GM21447 (cell line): ENCODE results near the gene UBE2O.
A peak's percentile ranks its signal among the peaks of the same experiment; 100 is the strongest.

Experiments used
- ATAC-seq: cut with Tn5 transposase; IDR thresholded peaks from one replicate; pipeline ENCODE4 v1.9.1; 2021; ENCODE audit not compliant: unreplicated experiment

The UBE2O gene

DNA sequence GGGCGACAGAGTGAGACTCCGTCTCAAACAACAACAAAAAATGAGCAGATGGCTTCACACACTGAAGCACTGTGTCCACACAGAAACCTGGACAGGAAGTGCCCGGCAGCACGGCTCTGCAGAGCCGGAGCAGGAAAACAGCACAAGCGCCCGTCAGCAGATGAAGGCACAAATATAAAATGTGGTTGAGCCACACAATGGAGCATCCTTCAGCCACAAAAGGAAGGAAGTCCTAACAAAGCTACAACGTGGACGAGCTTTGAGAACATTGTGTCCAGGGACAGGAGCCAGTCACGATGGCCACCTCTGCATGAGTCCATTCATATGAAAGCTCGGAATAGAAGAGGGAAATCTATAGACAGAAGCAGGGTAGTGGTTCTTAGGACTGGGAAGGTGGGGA, 32.6 kb upstream of the UBE2O start:
- no peak for ATAC-seq

DNA sequence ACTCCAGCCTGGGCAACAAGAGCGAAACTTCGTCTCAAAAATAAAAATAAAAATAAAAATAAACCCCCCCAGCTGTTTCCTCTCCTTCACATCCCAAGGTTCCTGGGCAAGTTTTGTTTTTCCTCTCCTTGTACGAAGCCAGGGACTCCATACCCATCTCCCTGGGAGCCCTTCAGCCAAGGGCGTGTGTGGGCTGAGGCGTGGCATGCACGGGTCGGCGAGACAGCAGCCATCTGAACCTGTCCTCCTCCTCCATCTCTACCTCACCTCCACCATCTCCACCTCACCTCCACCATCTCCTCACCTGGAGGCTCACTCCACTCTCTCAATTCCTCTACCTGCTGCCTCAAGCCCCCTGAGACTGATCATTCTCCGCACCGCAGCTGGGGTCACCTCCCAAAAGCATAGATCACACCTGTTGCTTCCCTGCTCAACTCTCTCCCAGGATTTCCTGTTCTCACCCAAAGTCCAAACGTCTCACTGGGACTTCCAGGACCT, 31.3 kb upstream of the UBE2O start:
- no peak for ATAC-seq

DNA sequence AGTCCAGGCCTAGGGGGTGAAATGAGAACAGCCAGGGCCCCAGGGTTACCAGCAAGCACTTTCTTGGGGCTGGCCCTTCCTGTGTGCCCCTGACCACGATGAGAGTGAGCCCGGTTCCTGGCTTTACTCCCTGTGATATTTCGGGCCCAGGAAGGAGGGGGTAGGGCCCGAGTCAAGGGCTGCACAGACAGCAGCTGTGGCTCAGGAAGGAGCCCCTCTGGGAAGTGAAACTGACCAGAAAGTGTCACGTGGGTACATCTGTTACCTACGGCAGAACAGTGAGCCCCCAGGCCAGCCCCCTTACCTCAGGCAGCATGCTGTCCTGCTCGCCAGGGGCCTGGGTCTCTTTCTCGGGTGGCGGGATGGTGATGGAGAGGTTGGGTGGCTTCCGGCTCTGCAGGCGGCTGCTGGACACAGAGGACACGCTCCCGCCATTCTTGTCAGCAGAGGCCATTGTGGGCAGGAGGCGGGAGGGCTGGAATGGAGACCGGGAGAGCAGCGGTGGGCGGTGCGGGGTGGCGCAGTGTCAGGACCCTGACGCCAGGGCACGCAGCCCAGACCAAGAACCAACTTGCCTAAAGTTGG, 28.2 kb upstream of the UBE2O start:
- ATAC-seq, result peak; percentile 52

DNA sequence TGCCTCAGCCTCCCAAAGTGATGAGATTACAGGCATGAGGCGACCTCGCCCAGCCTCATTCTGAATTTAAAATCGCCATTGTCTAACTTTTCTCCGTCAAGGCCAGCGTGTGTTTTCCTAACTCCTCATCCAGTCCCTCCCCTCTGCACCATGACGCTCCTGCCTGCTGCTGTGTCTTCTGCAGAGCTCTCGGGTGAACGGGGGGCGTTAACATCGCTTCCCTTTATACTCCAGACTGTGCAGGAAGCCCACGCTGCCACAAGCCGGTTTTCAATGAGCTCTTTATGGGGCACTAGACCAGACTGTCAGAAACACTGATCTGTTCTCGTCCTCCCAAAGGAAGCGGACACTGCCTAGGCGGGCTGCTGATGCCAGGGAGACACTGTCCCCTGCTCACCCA, 27.7 kb upstream of the UBE2O start:
- peak; percentile 6 for ATAC-seq

DNA sequence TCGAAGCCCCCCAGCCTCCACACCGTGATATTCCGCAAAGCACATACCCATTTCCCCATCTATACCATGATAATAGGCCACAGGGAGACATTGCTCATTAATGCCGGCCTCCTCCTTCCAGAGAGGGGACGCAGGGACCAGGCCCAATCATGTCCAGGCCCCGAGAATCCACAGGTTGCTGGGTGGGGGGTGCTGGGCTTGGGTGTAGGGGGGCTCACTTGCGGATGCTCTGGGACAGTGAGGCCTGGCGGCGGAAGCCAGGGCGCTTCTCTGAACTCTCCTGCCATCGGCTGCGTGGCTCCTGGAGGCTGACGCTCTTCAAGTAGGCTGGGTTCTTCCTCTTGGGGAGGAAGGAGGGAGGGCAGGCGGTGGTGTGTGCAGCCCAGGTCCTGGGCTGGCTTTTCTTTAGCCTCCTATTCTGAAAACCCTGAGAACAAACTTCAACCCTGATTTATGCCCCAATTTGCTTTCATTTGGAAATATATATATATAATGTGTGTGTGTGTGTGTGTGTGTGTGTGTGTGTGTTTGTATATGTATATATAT, 26.6 kb upstream of the UBE2O start:
- no peak for ATAC-seq

DNA sequence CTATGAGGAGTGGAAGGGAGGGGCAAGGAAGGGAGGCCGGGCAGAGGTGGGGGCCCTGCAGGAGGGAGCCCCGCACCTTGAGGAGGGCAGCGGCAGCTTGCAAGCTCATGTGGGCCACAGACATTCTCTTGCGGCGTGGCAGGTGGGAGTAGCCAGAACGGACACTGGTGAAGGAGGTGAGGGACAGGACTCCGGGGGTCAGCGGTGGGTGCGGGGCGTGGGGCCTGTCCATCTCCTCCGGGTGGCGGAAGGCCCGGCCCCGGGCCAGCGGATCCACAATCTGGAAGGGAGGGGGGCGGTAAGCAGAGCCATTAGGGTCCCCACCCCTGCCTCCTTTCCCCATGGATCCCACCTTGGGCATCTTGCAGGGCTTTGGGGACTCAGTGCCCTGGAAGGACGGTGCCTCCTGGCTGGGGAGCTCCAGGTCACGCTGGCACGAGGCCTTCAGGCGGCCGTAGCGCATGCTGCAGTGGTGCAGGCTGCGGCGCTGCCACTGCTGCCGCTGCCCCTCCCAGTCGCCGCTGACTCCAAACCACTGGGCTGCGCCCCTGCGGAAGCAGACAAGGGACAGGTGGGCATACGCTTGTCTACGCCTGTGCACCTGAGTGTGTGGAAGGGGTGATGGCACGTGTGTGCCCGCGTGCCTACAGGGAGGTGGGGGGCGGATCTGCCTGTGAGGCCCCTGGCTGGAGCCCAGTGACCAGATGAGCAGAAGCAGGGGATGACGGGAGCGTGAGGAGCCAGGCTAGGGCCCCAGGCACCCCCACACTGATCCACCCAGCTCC, 26.0 kb upstream of the UBE2O start:
- ATAC-seq, result no peak

DNA sequence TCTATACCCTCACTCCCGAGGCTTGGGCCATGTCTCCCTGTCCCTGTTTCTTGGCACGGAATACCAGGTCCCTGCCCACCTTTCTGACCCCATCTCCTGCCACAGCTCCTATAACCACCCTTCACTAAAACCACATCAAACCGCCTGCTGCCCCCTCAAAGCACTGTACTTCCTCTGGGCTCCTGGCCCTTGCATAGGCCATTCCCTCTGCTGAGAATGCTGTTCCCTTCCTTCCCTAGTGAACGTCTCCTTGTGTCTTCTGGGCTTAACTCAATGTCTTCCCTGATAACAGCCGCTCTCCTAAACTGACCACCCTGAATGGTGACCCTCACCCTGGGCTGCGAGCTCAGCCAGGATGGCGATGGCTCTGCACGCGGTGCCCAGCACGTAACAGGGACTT, 25.1 kb upstream of the UBE2O start:
- ATAC-seq, result no peak

DNA sequence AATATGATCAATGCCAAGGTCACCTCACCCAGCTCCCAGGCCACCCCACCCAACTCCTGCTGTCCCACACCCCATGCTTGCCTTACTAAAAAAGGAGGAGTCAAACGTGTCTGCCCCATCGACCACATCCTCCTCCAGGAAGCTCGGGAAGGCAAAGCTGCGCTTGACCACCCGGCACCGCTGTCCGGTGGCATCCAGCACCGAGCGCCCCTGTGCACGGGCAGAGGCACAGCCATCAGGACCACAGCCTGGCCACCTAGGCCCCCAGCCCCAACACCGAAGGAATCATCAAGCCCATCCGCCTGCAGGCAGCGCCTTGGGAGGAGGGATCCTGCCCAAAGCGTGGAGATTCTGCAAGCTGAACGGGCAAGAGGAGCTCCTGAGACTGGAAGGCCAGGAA, 24.6 kb upstream of the UBE2O start:
- no peak for ATAC-seq

DNA sequence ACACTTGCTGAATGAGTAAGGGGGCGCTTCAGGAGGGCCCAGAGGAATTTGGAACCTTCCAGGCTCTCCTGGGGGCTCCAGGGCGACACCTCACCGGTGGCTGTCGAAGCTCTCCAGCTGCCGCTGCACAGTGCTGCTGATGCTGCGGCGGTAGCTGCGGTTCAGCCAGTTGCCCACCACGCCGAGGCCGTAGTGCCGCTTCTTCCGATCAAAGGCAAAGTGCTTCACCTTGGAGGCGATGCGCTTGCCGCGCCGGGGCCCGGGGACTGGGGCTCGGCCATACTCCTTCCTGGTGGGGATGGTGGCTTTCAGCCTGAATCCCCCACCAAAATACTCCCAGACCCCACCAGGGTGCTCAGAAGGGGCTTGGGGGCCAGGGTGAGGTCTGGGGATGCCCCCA, 23.8 kb upstream of the UBE2O start:
- no peak for ATAC-seq

DNA sequence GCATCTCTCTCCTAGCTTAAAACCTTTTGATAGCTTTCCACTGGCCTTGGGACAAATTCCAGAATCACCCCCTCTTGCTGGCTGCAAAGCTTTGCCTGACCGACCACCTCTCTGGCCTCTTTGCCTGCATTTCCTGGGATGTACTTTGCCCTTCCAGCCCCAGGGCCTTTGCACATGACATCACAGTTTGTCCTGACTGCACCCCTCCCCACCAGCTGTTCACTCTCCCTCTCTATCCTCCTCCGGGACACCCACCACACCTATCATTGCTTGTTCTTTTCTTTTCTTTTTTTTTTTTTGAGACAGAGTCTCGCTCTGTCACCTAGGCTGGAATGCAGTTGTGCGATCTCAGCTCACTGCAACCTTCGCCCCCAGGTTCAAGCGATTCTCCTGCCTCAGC, 22.4 kb upstream of the UBE2O start:
- ATAC-seq, result no peak

DNA sequence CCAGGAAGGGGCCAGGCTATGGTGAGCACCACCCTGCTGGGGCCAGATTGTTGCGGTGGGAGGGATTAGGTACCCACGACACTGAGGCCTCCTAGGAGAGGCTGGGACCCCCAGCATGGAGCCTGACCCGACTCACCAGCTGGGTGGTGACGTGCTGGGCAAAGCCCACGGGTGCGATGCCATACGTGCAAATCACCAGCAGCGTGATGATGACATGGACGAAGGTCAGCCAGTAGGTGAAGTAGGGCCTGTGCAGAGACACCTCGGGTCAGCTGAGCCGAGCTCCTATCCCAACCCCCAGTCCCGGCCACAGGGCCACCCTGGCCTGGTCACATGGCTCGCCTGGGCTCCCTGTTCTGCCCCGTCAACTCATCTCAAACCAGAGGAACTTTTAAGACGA, 21.9 kb upstream of the UBE2O start:
- ATAC-seq, result no peak

DNA sequence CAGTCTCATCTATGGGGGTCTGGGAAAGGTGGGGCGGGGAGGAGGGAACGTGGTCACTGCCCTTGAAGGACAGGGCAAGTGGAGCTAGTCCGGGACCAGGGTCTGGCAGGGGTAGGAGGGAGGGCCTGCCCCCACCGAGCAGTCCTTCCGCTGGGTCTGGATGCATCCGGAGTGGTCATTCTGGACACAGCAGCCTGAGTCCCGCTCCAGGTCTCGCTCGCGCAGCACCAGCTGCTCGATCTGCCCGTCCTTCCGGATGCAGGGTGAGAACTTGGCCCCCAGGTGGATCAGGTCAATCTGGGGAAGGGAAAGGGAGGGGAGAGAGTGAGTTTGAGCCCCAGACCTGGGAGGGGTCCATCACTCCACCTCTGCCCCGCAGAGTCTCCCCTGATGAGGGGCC, 21.3 kb upstream of the UBE2O start:
- no peak for ATAC-seq

DNA sequence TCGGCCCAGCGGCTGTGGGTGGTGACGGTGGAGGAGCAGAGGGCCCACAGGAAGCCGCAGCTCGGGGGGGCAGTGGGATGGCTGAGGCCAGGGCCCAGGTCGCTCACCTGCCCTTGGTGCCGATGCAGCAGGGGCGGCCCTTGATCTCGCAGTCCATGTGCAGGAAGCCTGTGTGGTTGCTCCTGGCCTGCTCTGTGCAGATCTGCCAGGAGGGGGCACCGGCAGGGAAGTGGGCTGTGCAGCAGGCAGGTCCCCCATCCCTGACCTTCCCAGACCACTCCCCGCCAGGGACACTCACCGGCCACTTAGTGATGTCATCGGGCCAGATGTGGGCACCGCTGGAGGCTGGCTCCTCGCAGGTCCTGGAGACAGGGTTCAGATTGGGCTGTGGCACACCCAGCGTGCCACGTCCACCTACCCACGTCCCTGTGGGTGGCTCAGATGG, 20.6 kb upstream of the UBE2O start:
- no peak for ATAC-seq

DNA sequence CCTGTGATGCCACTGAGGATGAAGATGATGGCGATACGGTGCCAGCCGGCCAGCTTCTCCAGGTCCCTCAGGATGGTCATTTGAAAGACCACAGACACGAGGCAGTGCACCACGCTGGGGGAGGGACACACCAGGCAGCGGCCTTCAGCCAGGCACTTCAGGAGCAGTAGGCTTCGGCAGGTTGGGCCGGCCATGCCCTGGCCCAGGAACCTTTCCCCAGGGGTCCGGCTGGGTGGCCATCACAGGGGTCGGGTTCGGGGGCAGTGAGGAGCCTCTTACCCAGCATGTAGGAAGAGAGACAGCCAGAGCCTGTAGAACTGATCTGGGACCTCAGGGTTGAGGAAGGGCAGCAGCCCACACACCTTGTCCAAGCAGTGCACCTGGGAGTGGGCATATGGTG, 19.8 kb upstream of the UBE2O start:
- ATAC-seq, result no peak

DNA sequence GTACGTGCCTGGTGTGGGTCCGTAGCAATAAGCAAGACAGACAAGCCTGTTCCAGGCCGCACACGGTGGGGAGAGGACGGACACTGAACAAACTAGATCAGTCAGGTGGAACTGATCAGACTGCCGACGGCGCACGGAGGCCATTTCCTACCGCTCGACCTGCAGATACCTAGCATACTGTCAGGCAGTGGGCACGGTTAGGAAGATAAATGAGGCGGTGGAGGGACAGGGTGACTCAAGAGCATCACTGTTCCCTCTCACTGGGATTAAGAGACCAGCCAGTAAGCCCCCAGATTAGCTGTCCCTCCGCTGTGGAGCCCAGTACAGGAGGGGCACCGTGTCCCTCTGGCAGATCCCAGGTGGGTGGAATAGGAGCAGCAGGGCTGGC, 19.3 kb upstream of the UBE2O start:
- no peak for ATAC-seq

DNA sequence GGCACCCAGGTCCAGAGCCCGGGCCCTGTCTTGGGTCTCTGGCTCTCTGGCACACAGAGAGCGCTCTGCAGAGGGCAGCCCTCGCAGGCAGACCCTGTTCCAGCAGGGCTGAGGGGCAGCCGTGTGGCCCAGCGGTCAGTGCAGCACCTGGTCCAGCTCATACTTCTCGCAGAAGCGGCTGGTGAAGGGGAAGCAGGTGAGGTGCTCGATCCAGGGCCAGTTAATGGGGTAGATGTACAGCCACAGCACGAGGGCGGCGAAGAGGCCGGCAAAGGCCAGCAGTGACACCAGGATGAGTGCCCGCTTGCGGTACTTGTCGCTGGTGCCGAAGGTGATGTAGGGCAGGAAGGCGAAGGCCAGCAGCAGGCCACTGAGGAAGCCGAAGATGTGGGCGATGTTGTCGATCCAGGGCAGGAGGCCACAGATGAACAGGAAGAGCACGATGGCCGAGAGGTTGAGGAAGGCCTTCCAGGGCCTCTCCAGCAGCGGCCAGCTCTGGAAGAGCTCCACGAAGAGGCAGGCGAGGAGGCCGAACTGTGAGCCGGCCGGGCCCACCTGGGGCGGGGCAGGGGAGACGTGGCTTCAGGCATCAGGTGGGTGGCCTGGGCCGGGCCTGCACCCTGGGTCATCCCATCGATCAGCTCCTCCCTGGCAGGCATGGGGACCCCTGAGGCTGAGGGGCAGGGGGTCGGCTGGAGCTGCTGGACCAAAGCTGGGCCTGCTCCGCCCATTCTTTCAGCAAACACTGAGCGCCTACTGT, 18.7 kb upstream of the UBE2O start:
- no peak for ATAC-seq

DNA sequence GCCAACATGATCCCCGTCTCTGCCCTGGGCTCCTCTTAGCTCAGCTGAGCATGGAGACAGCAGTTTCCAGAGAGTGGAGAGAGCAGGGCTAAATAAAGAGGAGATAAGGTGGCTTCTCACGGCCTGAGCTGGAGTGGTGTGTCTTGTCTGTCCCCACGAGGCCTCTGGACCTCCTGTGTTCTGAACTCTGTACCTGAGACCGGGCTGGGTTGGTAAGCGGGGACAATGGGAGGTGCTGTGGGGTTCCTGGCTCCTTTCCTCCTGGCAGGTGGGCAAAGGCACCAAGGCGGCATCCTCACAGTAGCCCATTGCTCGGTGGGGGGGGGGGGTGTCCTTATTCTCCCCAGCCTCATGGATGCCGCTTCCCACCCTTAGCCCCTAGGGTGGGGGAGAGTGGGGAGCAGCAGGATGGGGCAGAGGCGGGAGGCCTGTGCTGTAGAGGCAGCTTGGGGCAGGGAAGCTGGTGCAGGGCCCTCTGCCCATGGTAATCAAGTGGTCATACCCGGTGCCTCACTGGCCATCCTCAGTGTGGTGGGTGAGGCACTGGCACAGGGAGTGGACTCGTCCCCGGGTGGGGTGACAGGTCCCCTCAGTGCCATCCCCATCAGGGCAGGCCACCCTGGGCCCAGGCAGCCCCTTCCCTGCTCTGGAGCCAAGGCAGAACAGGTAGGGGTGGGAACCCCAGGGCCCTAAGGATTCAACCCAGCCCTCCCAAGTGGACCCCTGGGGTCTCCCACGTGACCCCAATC, 17.2 kb upstream of the UBE2O start:
- no peak for ATAC-seq

DNA sequence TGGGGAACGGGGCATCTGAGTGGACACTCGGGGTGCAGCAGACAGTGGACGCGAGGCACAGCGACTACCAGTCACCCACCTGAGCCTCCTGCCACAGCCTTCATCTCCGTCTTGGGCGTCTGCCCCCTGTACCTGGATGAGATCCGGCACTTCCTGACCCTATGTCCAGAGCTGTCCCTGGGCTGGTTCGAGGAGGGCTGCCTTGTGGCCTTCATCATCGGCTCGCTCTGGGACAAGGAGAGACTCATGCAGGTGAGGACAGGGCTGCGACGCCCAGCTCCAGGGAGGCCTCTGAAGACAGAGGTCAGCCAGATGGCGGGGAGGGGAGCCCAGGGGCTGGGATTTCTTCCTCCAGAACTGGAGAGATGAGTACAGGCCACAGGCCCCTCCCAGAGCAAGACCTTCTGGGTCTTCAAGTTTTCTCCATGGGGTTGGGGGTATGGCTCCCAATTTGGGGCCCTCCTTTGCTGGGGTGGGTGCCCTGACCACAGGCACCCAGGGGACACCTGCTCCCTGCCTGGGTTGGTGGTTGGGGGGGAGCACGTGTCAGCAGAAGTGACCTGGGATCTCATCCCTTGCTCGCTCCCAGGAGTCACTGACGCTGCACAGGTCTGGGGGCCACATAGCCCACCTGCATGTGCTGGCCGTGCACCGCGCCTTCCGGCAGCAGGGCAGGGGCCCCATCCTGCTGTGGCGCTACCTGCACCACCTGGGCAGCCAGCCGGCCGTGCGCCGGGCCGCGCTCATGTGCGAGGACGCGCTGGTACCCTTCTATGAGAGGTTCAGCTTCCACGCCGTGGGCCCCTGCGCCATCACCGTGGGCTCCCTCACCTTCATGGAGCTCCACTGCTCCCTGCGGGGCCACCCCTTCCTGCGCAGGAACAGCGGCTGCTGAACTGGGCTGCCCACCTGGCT, 16.4 kb upstream of the UBE2O start:
- ATAC-seq, result no peak

DNA sequence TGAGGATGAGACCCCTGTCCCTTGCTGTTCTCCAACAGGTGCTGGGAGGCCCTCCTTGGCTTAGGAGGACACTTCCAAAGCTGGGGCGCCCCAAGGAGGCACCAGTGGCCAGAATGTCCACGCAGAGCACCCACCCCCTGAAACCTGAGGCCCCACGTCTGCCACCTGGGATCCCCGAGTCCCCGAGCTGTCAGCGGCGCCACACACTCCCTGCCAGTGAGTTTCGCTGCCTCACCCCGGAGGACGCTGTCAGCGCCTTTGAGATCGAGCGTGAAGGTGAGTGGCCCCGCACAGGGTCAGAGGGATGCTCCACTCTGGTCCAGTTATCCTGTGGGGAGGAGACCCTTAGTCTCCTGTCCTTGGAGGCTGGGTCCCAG, 15.7 kb upstream of the UBE2O start:
- no peak for ATAC-seq
